GM15510 (cell line): ENCODE measurements around the gene FAM174B.
A peak's percentile ranks its signal among the peaks of the same experiment; 100 is the strongest.

ENCODE experiments used
- POLR2A ChIP-seq: IDR thresholded peaks from 3 replicates; pipeline ENCODE4 v1.6.1; 2011; ENCODE audit warnings: borderline replicate concordance; ENCODE audit not compliant: insufficient read length; ENCODE audit errors: extremely low read depth

The FAM174B gene

GRCh38 chr15:92655178-92655995 is at the start of gene FAM174B:
TSS of gene FAM174B (minus strand) at chr15:92655775.
- TF ChIP-seq POLR2A: peak; percentile 30

- no peak for TF ChIP-seq POLR2A
These were observed 40.5 kb upstream of the FAM174B start for GRCh38 chr15:92696096-92696495.

GRCh38 chr15:92693691-92694331 is 38.2 kb upstream of the FAM174B start:
- TF ChIP-seq POLR2A: no peak

- TF ChIP-seq POLR2A: no peak
These were observed 34.8 kb upstream of the FAM174B start for GRCh38 chr15:92690395-92690794.

- no peak for TF ChIP-seq POLR2A
These were observed 32.2 kb upstream of the FAM174B start for GRCh38 chr15:92687746-92688145.

GRCh38 chr15:92687195-92687602 is 31.6 kb upstream of the FAM174B start:
- no peak for TF ChIP-seq POLR2A

GRCh38 chr15:92683511-92683834 is 27.9 kb upstream of the FAM174B start:
- TF ChIP-seq POLR2A: no peak

GRCh38 chr15:92682741-92683510 is 27.4 kb upstream of the FAM174B start:
- no peak for TF ChIP-seq POLR2A

GRCh38 chr15:92681141-92681631 is 25.6 kb upstream of the FAM174B start:
- no peak for TF ChIP-seq POLR2A

- no peak for TF ChIP-seq POLR2A
These were observed 22.4 kb upstream of the FAM174B start for GRCh38 chr15:92677999-92678398.

GRCh38 chr15:92676561-92676960 is 21.0 kb upstream of the FAM174B start:
- TF ChIP-seq POLR2A: no peak

- TF ChIP-seq POLR2A: no peak
These were observed 19.9 kb upstream of the FAM174B start for GRCh38 chr15:92675485-92675884.

- TF ChIP-seq POLR2A: no peak
These were observed 18.8 kb upstream of the FAM174B start for GRCh38 chr15:92674347-92674746.

GRCh38 chr15:92672102-92672501 is 16.5 kb upstream of the FAM174B start:
- TF ChIP-seq POLR2A: no peak

- TF ChIP-seq POLR2A: no peak
These were observed 15.8 kb upstream of the FAM174B start for GRCh38 chr15:92671406-92671805.

GRCh38 chr15:92670621-92671020 is 15.0 kb upstream of the FAM174B start:
- no peak for TF ChIP-seq POLR2A

GRCh38 chr15:92669432-92669831 is 13.9 kb upstream of the FAM174B start:
- TF ChIP-seq POLR2A: no peak
